Neural progenitor cell (in vitro differentiated cells): ENCODE data around the gene POLD3. TPM values are rescaled to one million over a fixed set of nuclear protein-coding genes. Genes with fewer than 3 reads are reported as not detected.

Experiments
- DNase-seq: peaks from one replicate; pipeline ENCODE4 v3.0.0-alpha.2; 2016; ENCODE audit warnings: low spot score
- H2AFZ ChIP-seq: fragments of 200-600 bp; sonication (generic); replicated peaks from 2 replicates; pipeline ENCODE4 v1.6.1; 2016; ENCODE audit warnings: antibody characterized with exemption
- H3F3A ChIP-seq: fragments of 200-600 bp; sonication (generic); 2 replicates; pipeline ENCODE4 v1.6.1; 2016; ENCODE audit warnings: antibody characterized with exemption, low read depth
- H3K27ac ChIP-seq: fragments of 200-600 bp; sonication (generic); 2 replicates; pipeline ENCODE4 v1.5.1; 2016; ENCODE audit warnings: mild to moderate bottlenecking
- H3K27me3 ChIP-seq: fragments of 200-600 bp; sonication (generic); 2 replicates; pipeline ENCODE4 v1.6.1; 2016; ENCODE audit warnings: mild to moderate bottlenecking, moderate library complexity
- H3K36me3 ChIP-seq: fragments of 200-600 bp; sonication (generic); 2 replicates; pipeline ENCODE4 v1.5.1; 2016
- H3K4me1 ChIP-seq: fragments of 200-600 bp; sonication (generic); 2 replicates; pipeline ENCODE4 v1.6.1; 2016; ENCODE audit warnings: mixed run types
- H3K4me2 ChIP-seq: fragments of 200-600 bp; sonication (generic); 2 replicates; pipeline ENCODE4 v1.6.1; 2016
- H3K4me3 ChIP-seq: fragments of 200-600 bp; sonication (generic); 2 replicates; pipeline ENCODE4 v1.5.1; 2016
- H3K79me2 ChIP-seq: fragments of 200-600 bp; sonication (generic); 2 replicates; pipeline ENCODE4 v1.6.1; 2016; ENCODE audit warnings: low read depth
- H3K9ac ChIP-seq: fragments of 200-600 bp; sonication (generic); 2 replicates; pipeline ENCODE4 v1.6.1; 2016
- H3K9me3 ChIP-seq: fragments of 200-600 bp; sonication (generic); 2 replicates; pipeline ENCODE4 v1.5.1; 2016; ENCODE audit warnings: low read depth
- H4K20me1 ChIP-seq: fragments of 200-600 bp; sonication (generic); 2 replicates; pipeline ENCODE4 v1.6.1; 2016; ENCODE audit warnings: low read depth
- H3K27ac Mint-ChIP-seq: 3 replicates; pipeline ENCODE4 v1.8.0; 2021; ENCODE audit warnings: mixed read lengths
- H3K27me3 Mint-ChIP-seq: 2 replicates; pipeline ENCODE4 v1.8.0; 2022; ENCODE audit warnings: low read depth, mild to moderate bottlenecking, inconsistent platforms, moderate library complexity, mixed read lengths; ENCODE audit not compliant: insufficient read depth
- H3K36me3 Mint-ChIP-seq: 3 replicates; pipeline ENCODE4 v1.8.0; 2021; ENCODE audit warnings: mixed read lengths
- H3K4me1 Mint-ChIP-seq: 3 replicates; pipeline ENCODE4 v1.8.0; 2021; ENCODE audit warnings: mixed read lengths
- H3K4me3 Mint-ChIP-seq: 3 replicates; pipeline ENCODE4 v1.8.0; 2021; ENCODE audit warnings: mild to moderate bottlenecking, moderate library complexity, mixed read lengths
- H3K9me3 Mint-ChIP-seq: 3 replicates; pipeline ENCODE4 v1.8.0; 2020; ENCODE audit warnings: mixed read lengths
- EZH2 ChIP-seq: fragments of 200-600 bp; sonication (generic); IDR thresholded peaks from 2 replicates; pipeline ENCODE4 v1.6.1; 2017; ENCODE audit warnings: antibody characterized with exemption, mild to moderate bottlenecking, moderate library complexity
- EZH2phosphoT487 ChIP-seq: fragments of 200-600 bp; sonication (generic); IDR thresholded peaks from 2 replicates; pipeline ENCODE4 v1.6.1; 2017; ENCODE audit warnings: antibody characterized with exemption
- total RNA-seq: library from RNA; depleted of rRNA; stranded (reverse); fragments of >200 nt; gene quantifications from 2 replicates; pipeline ENCODE4 v1.2.3, GENCODE V29; 2015; ENCODE audit warnings: low replicate concordance
- TF ChIP-seq, protein P1 (sequence below): fragments of 200-600 bp; sonication (generic); IDR thresholded peaks from 2 replicates; pipeline ENCODE4 v1.5.1; 2017; ENCODE audit warnings: antibody characterized with exemption, mild to moderate bottlenecking

Gene POLD3
- total RNA-seq, 1 donor from 2014 or later, result 56.9 TPM

DNA sequence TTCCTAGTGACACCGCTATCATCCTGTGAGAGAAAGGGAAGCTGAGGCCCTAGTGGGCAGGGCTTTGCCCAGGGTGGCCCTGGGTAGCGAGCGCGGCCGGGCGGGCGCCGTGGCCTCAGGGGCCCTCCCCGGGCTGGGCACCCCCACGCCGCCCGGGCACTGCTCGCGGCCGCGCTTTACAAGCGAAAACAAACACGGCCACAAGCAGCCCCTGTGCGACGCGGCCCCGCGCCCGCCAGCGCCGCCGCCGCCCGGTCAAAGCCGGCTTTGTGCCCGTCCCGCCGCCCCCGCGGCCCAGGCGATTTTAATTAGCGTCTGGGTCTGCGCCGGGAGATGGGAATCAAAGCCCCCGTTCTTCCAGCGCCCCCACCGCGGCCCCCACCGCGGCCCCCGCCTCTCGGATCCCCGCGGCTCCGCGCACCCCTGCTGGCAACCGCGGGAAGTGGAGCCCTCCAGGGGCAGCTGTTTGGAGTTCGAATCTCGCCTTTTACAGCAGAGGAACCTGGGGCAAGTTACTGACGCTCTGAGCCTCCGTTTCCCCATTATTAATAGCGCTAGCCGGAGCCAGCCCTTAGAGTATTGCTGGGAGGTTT is 91.0 kb downstream of the POLD3 start:
- Histone ChIP-seq H3K4me1 (peaks cover 2% of the 10 kb centered on the region), H3K4me2 (peak overlapping the region; percentile 71), H3K27me3 (peaks cover 13% of the 10 kb centered on the region), H3K9me3 (no peaks in the 10 kb centered on the region), H3K27ac (no peak overlapping the region), H3K9ac (peak overlapping the region; percentile 55), H2AFZ (peak overlapping the region; percentile 82), H3K4me3 (peak overlapping the region; percentile 43), H3K79me2 (no peaks in the 10 kb centered on the region), H3F3A (no peaks in the 10 kb centered on the region), H4K20me1 (no peaks in the 10 kb centered on the region), H3K36me3 (no peaks in the 10 kb centered on the region)
- Mint-ChIP-seq H3K4me1 (peaks cover 4% of the 10 kb centered on the region), H3K4me3 (peak overlapping the region; percentile 22), H3K36me3 (no peaks in the 10 kb centered on the region), H3K9me3 (no peaks in the 10 kb centered on the region), H3K27ac (no peak overlapping the region), H3K27me3 (no peaks in the 10 kb centered on the region)
- TF ChIP-seq EZH2phosphoT487, result no peak
- TF ChIP-seq, protein P1, sequence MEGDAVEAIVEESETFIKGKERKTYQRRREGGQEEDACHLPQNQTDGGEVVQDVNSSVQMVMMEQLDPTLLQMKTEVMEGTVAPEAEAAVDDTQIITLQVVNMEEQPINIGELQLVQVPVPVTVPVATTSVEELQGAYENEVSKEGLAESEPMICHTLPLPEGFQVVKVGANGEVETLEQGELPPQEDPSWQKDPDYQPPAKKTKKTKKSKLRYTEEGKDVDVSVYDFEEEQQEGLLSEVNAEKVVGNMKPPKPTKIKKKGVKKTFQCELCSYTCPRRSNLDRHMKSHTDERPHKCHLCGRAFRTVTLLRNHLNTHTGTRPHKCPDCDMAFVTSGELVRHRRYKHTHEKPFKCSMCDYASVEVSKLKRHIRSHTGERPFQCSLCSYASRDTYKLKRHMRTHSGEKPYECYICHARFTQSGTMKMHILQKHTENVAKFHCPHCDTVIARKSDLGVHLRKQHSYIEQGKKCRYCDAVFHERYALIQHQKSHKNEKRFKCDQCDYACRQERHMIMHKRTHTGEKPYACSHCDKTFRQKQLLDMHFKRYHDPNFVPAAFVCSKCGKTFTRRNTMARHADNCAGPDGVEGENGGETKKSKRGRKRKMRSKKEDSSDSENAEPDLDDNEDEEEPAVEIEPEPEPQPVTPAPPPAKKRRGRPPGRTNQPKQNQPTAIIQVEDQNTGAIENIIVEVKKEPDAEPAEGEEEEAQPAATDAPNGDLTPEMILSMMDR, result peak; percentile 47
- peak; percentile 64 for DNase-seq

DNA sequence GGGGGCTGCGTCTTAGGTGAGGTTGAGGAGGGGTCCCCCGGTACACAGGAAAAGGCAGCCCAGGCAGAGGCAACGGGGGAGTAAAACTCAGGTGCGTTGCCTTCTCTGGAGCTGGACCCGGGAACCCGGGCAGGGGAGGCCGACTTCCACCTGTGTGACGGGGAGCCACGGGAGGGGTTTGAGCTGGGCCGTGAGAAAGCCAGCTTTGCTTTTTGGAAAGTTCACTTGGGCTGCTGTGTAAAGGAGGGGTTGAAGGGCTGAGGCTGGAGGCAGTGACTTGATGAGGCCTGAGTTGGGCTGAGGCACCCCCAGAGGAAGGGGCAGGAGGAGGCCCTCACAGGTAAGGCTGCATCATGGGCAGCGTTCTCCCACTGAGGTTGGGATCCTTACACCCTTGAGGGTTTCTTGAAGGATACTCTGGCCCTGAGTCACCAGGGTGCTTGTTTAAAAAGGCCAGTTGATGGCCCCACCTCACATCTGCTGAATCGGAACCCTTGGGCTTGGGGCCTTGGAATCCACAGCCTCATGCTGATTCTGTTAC is 91.6 kb downstream of the POLD3 start:
- Histone ChIP-seq H3F3A (no peaks in the 10 kb centered on the region), H3K79me2 (no peaks in the 10 kb centered on the region), H3K4me2 (peak overlapping the region; percentile 71), H3K9me3 (no peaks in the 10 kb centered on the region), H2AFZ (peak overlapping the region; percentile 82), H3K4me1 (peaks cover 2% of the 10 kb centered on the region), H3K27me3 (peaks cover 13% of the 10 kb centered on the region), H3K27ac (no peak overlapping the region), H3K9ac (no peak overlapping the region), H3K4me3 (peak overlapping the region; percentile 43), H3K36me3 (no peaks in the 10 kb centered on the region), H4K20me1 (no peaks in the 10 kb centered on the region)
- no peaks in the 10 kb centered on the region for H3K9me3 Mint-ChIP-seq
- H3K4me1 Mint-ChIP-seq, result peaks cover 4% of the 10 kb centered on the region
- peak overlapping the region; percentile 74 for H3K27ac Mint-ChIP-seq
- H3K4me3 Mint-ChIP-seq, result peak overlapping the region; percentile 21
- DNase-seq, result no peak
- no peaks in the 10 kb centered on the region for H3K36me3 Mint-ChIP-seq
- no peaks in the 10 kb centered on the region for H3K27me3 Mint-ChIP-seq
- TF ChIP-seq EZH2phosphoT487 (no peak), EZH2 (no peak)
- TF ChIP-seq, protein P1, result no peak

DNA sequence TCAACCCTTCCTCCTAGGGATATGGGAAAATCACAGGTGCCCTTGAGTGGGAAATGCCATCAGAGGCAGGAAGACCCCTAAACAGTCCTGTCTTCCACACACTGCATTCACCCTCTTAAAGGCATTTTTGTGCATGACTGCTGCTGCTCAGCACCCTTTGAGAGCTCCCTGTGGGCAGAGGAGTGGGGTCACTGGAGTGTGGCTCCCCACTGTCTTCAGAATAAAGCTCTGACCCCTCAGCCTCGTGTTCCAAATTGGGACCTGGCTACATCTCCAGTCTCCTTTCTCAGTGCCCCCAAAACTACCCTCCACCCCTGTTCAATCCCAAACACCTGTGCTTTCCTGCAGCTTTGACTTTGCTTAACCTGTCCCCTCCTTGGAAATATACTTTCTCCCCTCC is 92.3 kb downstream of the POLD3 start:
- no peak overlapping the region for H3K27ac ChIP-seq
- no peak overlapping the region for H3K4me3 ChIP-seq
- H3K4me2 ChIP-seq, result no peak overlapping the region
- TF ChIP-seq EZH2, result no peak
- no peak for TF ChIP-seq EZH2phosphoT487
- TF ChIP-seq, protein P1, result no peak
- no peak overlapping the region for H2AFZ ChIP-seq
- no peak overlapping the region for H3K27ac Mint-ChIP-seq
- H3K9me3 Mint-ChIP-seq, result no peaks in the 10 kb centered on the region
- H3K9ac ChIP-seq, result no peak overlapping the region
- H3K27me3 ChIP-seq, result peaks cover 13% of the 10 kb centered on the region
- no peaks in the 10 kb centered on the region for H3K9me3 ChIP-seq
- H3K27me3 Mint-ChIP-seq, result no peaks in the 10 kb centered on the region
- no peaks in the 10 kb centered on the region for H4K20me1 ChIP-seq
- H3K4me3 Mint-ChIP-seq, result no peak overlapping the region
- DNase-seq, result no peak
- H3K4me1 ChIP-seq, result peaks cover 2% of the 10 kb centered on the region
- H3K36me3 ChIP-seq, result no peaks in the 10 kb centered on the region
- no peaks in the 10 kb centered on the region for H3K79me2 ChIP-seq
- H3F3A ChIP-seq, result no peaks in the 10 kb centered on the region
- no peaks in the 10 kb centered on the region for H3K36me3 Mint-ChIP-seq
- peaks cover 4% of the 10 kb centered on the region for H3K4me1 Mint-ChIP-seq
